Psoas muscle (tissue), 8 donors: ENCODE results near the gene CHD2. TPM values are rescaled to one million over a fixed set of nuclear protein-coding genes. Genes with fewer than 3 reads are reported as not detected.
"Not testable (repeated sequence)": the region's sequence is repeated elsewhere in the genome, so short reads cannot be mapped to it uniquely, and the experiment has no call there.

ENCODE experiments used
- ATAC-seq, 4 donors: fragments of 200-7000 bp; cut with Tn5 transposase; one replicate each; pipeline ENCODE4 v1.9.1; 2020; ENCODE audit warnings: moderate library complexity in 3 of 4, mild to moderate bottlenecking in 2 of 4
- DNase-seq, 2 donors: peaks; one replicate each; pipeline ENCODE4 v3.0.0-alpha.2; 2020
- H3K27ac ChIP-seq: fragments of 200-600 bp; one replicate; pipeline ENCODE4 v1.8.0; 2022
- H3K27me3 ChIP-seq, 3 donors: fragments of 200-600 bp in 1 of 3; one replicate each; pipeline versions ENCODE4 v1.6.1 to v1.8.0; 2013 to 2022; ENCODE audit warnings: low read length in 2 of 3, mild to moderate bottlenecking in 2 of 3, moderate library complexity in 1 of 3; ENCODE audit not compliant: insufficient read depth in 3 of 3
- H3K36me3 ChIP-seq, 2 donors: fragments of 200-600 bp in 1 of 2; one replicate each; pipeline versions ENCODE4 v1.6.1 to v1.8.0; 2013 to 2022; ENCODE audit warnings: low read depth in 1 of 2, mild to moderate bottlenecking in 1 of 2, moderate library complexity in 1 of 2; ENCODE audit not compliant: insufficient read depth in 1 of 2
- H3K4me1 ChIP-seq: fragments of 200-600 bp; one replicate; pipeline ENCODE4 v1.8.0; 2022
- H3K4me3 ChIP-seq: fragments of 200-600 bp; one replicate; pipeline ENCODE4 v1.8.0; 2022; ENCODE audit warnings: mild to moderate bottlenecking
- H3K9me3 ChIP-seq: fragments of 200-600 bp; one replicate; pipeline ENCODE4 v1.8.0; 2022
- CTCF ChIP-seq: fragments of 200-600 bp; IDR thresholded peaks from one replicate; pipeline ENCODE4 v1.8.0; 2022; ENCODE audit warnings: antibody characterized with exemption
- WGBS, 3 donors: extraction: QIAGEN DNeasy Blood & Tissue Kit; methylation state at CpG; one replicate each; pipeline versions ENCODE4 v1.1.6 to v1.1.7; 2013; 5-methylcytosine and 5-hydroxymethylcytosine counted together
- intact Hi-C, 2 donors: fragments of 100-400 bp; cut with DNase I; formaldehyde crosslinking; loops; one replicate each; pipeline versions ENCODE4 v1.11.0 to v1.14.2; 2022
- polyA plus RNA-seq, 3 donors: library from polyadenylated mRNA; stranded (reverse); fragments of 200-250 nt; gene quantifications; one replicate each; pipeline ENCODE4 v1.2.3, GENCODE V29; 2013
- total RNA-seq, 4 donors: library from RNA; stranded (reverse); fragmentation: NEBNext Ultra II Directional in 2 of 4; extraction: Animal tissue kit (Norgen Biotek cat#: 25700) in 2 of 4; gene quantifications; one replicate each; pipeline versions ENCODE4 v1.2.1 to v1.2.4, GENCODE V29; 2021 to 2023
- donor health status: healthy with polysubstance abuse.
- donor health status: DM: no; HTN: no; CAD: no; lungs with moderate emphysema.
- donor health status: Bipolar disorder and iron deficiency.
- donor health status: healthy.
- donor health status: DM: yes; HTN: yes; CAD: no.
- donor health status: DM: no; HTN: no; CAD: no.
- donor health status: DM: no; HTN: no; CAD: no.
- donor health status: DM: yes; HTN: yes; CAD: no.

Gene CHD2
- total and polyA plus RNA-seq, 7 donors: 11.1 to 53.0 (median 40.9) TPM

- TF ChIP-seq CTCF: no peak
- Histone ChIP-seq H3K9me3 (no peaks in the 10 kb centered on the region), H3K27me3 (no peaks in the 10 kb centered on the region), H3K4me3 (no peak overlapping the region), H3K27ac (peak overlapping the region; percentile 13), H3K36me3 (no peaks in the 10 kb centered on the region), H3K4me1 (peaks cover 12% of the 10 kb centered on the region)
- DNase-seq (no peak), ATAC-seq (peak in 3 of 4 donors; percentile 27 to 85 (median 74))
- intact Hi-C loops: no loop called here
- WGBS, 3 donors: 52 to 68% (median 56%) methylated on average over 4 of the region's 4 CpGs
Measured at GRCh38 chr15:92869263-92869940, 30.7 kb upstream of the CHD2 start.

GRCh38 chr15:92870010-92870591, 30.0 kb upstream of the CHD2 start:
- intact Hi-C loops: no loop called here

GRCh38 chr15:92872967-92873366, 27.2 kb upstream of the CHD2 start:
- DNase-seq, ATAC-seq, intact Hi-C loops, H3K27me3 ChIP-seq, H3K36me3 ChIP-seq, H3K9me3 ChIP-seq, H3K4me3 ChIP-seq, H3K27ac ChIP-seq: not testable (repeated sequence)
- 96 to 99% (median 97%) methylated on average over 6 of the region's 6 CpGs for WGBS, 3 donors
- H3K4me1 ChIP-seq: peaks cover 12% of the 10 kb centered on the region

More at GRCh38 chr15:92870010-92870591, 30.0 kb upstream of the CHD2 start:
- Histone ChIP-seq H3K4me3 (no peak overlapping the region), H3K4me1 (peaks cover 12% of the 10 kb centered on the region), H3K36me3 (no peaks in the 10 kb centered on the region), H3K27me3 (no peaks in the 10 kb centered on the region), H3K27ac (peak overlapping the region; percentile 13), H3K9me3 (no peaks in the 10 kb centered on the region)
- WGBS, 3 donors: 46 to 53% (median 49%) methylated on average over 9 of the region's 9 CpGs
- DNase-seq (no peak), ATAC-seq (peak in 3 of 4 donors; percentile 44 to 79 (median 78))
- TF ChIP-seq CTCF: no peak

- H3K27me3 ChIP-seq: no peaks in the 10 kb centered on the region
- DNase-seq (no peak), ATAC-seq (no peak)
- H3K36me3 ChIP-seq: no peaks in the 10 kb centered on the region
- intact Hi-C loops: no loop called here
- H3K9me3 ChIP-seq: no peaks in the 10 kb centered on the region
- H3K27ac ChIP-seq: peak overlapping the region; percentile 2
- TF ChIP-seq CTCF: no peak
- WGBS, 3 donors: 83 to 90% (median 90%) methylated on average over 5 of the region's 5 CpGs
- no peak overlapping the region for H3K4me3 ChIP-seq
- H3K4me1 ChIP-seq: peaks cover 18% of the 10 kb centered on the region
Measured at GRCh38 chr15:92877000-92877399, 23.1 kb upstream of the CHD2 start.

GRCh38 chr15:92877416-92877815, 22.7 kb upstream of the CHD2 start:
- ATAC-seq (no peak), DNase-seq (no peak)
- no peaks in the 10 kb centered on the region for H3K9me3 ChIP-seq
- intact Hi-C loops: no loop called here
- peak overlapping the region; percentile 2 for H3K27ac ChIP-seq
- no peaks in the 10 kb centered on the region for H3K36me3 ChIP-seq
- H3K27me3 ChIP-seq: no peaks in the 10 kb centered on the region
- no peak for TF ChIP-seq CTCF
- H3K4me1 ChIP-seq: peaks cover 18% of the 10 kb centered on the region
- no peak overlapping the region for H3K4me3 ChIP-seq
- 79 to 82% (median 80%) methylated on average over 2 of the region's 2 CpGs for WGBS, 3 donors
